IPS-NIHi11 (cell line): ENCODE data around the gene THAP9.
A peak's percentile ranks its signal among the peaks of the same experiment; 100 is the strongest.
"Not testable (repeated sequence)": the region's sequence is repeated elsewhere in the genome, so short reads cannot be mapped to it uniquely, and the experiment has no call there.

Source experiments
- DNase-seq: peaks from one replicate; pipeline ENCODE4 v3.0.0; 2012; ENCODE audit warnings: mixed read lengths, low spot score

THAP9 gene, protein sequence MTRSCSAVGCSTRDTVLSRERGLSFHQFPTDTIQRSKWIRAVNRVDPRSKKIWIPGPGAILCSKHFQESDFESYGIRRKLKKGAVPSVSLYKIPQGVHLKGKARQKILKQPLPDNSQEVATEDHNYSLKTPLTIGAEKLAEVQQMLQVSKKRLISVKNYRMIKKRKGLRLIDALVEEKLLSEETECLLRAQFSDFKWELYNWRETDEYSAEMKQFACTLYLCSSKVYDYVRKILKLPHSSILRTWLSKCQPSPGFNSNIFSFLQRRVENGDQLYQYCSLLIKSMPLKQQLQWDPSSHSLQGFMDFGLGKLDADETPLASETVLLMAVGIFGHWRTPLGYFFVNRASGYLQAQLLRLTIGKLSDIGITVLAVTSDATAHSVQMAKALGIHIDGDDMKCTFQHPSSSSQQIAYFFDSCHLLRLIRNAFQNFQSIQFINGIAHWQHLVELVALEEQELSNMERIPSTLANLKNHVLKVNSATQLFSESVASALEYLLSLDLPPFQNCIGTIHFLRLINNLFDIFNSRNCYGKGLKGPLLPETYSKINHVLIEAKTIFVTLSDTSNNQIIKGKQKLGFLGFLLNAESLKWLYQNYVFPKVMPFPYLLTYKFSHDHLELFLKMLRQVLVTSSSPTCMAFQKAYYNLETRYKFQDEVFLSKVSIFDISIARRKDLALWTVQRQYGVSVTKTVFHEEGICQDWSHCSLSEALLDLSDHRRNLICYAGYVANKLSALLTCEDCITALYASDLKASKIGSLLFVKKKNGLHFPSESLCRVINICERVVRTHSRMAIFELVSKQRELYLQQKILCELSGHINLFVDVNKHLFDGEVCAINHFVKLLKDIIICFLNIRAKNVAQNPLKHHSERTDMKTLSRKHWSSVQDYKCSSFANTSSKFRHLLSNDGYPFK

DNA sequence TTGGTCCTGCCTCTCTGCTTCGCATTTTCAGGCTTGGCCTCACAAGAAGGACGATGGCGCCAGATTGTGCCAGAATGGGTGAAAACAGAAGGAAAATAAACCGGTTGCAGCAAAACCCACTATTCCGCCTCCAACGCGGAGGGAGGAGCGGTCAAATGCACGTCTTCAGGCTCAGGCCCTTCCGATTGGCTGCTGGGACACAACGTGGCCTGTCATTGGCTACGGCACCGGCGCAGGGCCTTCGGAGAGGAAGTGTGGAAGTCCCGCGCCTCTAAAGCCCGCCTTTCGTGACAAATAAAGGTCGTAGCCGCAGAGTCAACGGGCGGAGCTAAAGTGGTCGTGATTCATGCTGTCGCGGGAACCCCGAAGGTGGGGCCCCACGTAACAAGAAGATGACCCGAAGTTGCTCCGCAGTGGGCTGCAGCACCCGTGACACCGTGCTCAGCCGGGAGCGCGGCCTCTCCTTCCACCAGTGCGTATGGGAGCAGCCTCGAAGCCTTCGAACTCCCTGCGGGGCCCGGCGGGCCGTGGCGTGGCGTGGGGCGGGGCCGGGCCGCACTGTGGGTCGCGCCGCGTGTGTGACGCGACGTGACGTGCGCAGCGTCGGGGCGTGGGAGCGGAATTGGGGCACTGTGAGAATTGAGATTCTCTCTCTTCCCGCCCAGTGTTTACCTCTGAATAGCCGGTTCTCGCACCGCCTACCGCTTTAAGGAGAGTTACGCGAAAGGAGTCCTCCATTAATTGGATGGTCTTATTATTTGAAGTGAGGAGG, at the start of gene THAP9:
THAP9 (plus strand) TSS at position 325 of the 772 bp plus-strand sequence; CDS start at position 393, 68 bp downstream.
- peak; percentile 95 for DNase-seq

DNA sequence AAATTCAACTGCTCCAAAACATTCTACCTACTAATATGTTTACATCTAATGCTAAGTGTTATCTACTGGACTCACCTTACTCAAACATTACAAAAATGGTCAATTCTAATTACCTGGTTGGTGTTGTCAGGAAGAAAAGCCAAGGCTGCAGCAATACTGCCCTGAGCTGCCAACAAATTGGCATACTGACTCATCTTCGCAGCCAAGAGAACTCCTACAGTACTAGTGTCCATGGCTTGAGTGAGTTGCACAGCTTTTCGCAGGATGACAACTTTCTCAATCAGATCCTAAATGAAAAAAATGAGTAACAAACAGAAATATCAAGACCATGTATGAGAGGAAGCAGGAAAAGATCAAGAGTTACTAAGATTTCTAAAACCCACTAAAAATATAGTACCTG, 49.2 kb upstream of the THAP9 start:
- no peak for DNase-seq

DNA sequence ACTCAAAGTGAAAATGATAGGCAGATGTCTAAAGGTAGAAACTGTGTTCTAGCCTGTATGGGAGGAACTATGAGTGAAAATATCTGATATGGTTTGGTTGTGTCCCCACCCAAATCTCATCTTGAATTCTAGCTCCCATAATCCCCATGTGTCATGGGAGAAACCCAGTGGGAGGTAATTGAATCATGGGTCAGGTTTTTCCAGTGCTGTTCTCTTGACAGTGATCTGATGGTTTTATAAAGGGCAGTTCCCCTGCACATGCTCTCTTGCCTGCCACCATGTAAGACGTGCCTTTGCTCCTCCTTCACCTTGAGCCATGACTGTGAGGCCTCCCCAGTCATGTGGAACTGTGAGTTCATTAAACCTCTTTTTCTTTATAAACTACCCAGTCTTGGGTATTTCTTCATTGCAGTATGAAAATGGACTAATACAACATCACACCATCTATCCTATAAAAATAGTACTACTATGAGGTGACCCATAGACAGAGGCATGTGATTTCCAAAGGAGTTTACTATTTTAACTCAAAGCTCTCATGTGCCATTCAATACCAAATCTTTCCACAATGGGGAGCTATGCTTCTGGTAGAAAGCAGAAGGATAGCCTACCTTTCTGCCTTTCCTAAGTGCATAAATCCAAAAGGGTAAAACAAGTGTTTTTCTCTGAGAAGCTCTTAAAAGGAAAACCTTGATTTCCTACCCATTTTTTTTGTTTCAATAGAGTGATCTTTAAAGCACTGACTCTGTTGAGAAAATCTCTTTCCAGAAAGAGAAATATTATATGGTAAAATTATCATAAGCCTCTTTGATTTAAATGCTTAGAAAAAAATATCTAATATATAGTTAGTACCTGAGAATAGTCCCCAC, 48.4 kb upstream of the THAP9 start:
- DNase-seq: peak; percentile 12

DNA sequence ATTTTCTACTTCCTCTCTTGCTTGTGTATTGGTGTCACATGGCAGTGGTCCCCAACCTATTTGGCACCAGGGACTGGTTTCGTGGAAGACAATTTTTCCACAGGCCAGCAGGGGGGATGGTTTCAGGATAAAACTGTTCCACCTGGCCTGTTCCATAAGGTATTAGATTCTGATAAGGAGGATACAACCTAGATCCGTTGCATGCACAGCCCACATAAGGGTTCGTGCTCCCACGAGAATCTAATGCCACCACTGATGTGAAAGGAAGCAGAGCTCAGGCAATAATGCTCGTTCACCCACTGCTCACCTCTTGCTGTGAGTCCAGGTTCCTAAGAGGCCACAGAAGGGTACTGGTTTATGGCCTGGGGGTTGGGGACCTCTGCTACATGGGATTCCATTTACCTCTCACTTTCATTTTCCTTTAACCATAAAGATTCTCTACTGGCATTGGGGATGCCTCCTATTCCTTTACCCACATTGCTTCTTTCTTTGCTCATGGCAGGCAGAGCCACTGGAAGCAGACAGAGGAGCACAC, 47.7 kb upstream of the THAP9 start:
- DNase-seq: no peak

DNA sequence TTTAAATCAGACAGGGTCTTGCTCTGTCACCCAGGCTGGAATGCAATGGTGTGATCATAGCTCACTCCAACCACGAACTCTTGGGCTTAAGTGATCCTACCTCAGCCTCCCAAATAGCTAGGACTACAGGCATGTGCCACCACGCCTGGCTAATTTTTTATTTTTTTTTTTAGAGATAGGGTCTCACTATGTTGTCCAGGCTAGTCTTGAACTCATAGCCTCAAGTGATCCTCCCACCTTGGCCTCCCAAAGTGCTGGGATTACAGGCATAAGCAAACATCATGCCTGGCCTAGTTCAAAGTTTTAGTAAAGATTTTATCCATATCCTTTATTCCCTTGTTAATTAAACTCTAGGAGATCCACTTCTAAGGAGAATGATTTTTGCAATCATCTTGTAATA, 40.0 kb upstream of the THAP9 start:
- not testable (repeated sequence) for DNase-seq

DNA sequence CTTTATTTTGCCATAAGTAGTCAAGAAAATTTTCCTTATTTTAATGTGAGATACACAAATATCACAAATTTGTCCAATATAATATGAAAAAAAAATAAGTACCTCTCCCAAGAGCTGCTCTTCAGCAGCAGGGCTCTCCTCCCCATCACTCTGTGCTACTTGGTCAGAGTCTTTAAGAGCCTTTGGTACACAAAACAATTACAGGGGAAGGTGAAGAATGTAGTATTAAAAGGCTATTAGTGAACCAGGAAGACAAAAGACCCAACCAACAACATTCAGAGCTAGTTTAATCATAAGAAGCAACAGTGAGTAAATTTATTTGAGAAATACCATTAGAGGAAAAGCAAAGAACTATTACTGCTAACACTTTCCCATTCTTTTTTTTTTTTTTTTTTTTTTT, 39.0 kb upstream of the THAP9 start:
- DNase-seq: no peak

DNA sequence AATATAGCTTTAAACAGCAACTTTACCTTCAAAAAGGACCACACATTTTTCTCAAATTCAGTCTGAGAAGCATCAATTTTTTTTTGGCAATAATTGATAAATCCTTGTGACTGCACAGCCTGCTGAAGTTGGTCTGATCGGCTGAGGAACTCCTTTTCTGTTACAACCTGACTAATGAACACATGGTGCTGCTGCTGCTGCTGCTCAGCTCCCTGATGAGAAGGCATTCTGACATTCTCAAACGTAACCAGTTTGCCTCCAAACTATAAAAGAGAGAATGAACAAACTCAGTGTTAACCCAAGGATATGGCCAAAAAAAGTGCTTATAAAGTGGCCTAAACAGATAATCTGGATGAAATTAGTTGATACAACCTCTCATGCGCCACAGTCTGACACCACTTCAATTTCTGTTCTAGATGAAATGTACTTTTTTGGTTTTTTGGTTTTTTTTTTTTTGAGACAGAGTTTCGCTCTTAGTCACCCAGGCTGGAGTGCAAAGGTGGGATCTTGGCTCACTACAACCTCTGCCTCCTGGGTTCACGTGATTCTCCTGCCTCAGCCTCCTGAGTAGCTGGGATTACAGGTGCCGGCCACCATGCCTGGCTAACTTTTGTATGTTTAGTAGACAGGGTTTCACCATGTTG, 36.1 kb upstream of the THAP9 start:
- DNase-seq: no peak

DNA sequence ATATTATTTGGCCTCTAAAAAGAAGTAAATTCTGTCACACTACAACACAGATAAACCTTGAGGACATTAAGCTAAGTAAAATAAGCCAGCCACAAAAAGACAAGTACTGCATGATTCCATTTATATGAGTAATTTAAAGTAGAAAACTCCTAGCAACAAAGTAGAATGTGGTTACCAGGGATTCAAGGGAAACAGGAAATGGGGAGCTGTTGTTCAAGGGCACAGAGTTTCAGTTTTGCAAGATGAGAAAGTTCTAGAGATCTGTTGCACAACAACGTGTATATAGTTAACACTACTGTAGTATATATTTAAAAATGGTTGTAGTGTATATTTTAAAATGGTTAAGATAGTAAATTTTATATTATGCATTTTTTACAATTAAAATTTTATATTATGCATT, 34.9 kb upstream of the THAP9 start:
- no peak for DNase-seq

DNA sequence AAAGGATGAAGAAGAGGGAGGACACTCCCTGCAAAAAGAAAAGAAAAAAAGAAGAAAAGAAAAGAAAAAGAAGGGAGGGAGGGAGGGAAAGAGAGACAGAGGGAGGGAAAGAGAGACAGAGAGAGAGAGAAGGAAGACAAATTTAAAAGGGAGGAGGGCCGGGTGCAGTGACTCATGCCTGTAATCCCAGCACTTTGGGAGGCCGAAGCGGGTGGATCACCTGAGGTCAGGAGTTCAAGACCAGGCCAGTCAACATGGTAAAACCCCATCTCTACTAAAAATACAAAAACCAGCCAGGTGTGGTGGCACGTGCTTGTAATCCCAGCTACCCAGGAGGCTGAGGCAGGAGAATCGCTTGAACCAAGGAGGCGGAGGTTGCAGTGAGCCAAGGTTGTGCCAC, 34.5 kb upstream of the THAP9 start:
- not testable (repeated sequence) for DNase-seq

DNA sequence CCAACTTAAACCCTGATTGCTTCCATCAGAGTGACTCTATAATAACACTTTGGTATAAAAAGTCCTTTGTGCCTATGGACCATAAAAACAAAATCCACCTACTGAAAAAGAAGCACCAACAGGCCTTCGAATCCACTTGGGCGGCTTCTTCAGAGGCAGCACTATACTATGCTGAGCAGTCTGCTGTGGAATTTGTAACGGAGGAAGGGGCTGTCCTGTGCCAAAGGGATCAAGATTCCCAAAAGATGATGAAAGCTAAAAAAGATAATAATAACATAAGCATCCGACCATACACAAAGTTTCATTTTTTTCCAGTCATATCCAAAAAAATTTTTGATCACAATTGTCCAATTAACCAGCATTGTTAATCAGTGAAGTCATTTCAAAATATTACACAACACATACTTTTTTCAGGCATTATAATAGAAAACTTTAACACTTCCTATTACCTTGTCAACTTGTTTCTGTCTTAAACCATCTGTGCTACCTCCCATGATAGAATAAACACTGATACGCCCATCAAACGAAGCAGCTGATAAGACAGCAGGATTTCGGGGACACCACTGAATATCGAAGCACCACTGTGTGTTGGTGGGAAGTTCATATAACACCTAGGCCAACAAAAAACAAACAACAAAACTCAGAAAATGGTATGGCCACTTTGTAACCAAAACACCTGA, 33.7 kb upstream of the THAP9 start:
- no peak for DNase-seq

DNA sequence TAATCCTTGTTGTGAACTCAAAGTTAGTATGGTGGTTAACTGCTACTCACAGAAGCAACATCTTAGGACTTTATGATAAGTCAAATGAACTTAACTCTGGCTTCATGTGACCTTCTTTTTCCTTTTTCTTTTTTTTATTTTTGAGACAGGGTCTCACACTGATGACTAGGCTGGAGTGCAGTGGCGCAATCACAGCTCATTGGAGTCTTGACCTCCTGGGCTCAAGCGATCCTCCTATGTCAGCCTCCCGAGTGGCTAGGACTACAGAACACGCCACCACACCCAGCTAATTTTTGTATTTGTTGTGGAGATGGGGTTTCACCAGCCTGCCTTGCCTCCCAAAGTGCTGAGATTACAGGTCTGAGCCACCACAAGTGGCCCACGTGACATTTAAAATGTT, 32.0 kb upstream of the THAP9 start:
- DNase-seq: no peak

DNA sequence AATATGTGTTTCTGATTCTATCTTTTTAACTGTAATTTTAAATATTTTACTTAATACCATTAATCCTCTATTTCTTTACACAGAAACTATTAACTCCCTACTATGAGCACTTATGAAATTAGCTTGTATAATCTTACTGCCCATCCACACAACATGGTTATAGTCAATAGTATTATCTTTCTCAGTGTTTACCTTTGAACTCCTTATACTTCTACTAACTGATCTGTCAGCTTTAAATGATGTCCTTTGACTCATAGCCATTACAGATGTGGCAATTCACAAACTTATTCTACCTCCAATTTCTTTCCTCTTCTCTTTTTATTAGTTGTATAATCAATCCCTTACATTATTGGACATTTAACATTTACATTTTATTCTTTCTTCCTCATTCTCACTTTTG, 15.1 kb upstream of the THAP9 start:
- no peak for DNase-seq

DNA sequence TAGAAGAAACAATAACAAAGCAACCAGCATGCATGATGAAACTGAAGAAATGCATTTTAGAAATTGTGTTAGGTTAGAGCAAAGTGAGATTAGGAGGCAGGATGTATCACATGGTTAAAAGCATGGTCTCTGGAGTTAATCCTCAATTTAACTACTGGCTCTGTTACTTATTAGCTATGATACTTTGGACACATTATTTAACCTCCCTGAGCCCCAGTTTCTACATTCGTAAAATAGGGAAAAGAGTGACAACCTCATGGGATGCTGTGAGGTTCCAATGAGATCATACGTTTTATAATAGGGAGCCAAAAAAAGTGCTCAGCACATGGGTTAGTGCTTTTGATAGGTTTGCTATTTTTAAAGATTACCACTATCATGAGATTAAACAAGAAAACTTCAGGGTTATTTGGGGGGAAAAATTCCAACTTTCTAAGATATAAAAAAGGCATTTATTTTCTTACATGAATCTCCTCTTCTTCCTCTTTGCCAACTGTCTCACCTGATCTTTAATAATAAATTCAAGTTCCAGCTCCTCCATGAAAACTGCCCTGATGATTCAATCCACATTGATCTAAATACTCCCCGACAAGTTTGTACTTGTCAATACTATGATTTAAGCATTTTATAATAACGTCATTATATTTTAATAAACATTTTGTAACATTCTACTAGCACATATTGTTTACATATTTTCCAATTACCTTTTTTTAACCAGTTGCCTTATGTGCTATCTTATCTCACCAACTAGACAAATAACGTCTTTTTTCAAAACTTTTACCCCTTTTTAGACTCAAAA, 14.2 kb upstream of the THAP9 start:
- no peak for DNase-seq

DNA sequence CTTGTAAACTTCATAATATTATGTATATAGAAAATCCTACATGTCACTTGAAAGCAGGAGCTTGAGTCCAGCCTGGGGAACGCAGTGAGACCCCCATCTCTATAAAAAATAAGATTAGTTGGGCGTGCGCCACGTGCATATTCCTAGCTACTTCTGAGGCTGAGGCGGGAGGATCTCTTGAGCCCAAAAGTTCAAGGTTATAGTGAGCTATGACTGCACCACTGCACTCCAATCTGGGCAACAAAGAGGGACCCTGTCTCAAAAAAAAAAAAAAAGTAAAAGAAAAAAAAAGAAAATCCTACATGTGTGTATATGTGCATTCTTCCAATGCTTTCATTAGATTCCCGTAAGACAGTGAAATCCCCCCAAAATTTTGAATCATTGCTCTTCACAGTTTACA, 11.2 kb upstream of the THAP9 start:
- no peak for DNase-seq

DNA sequence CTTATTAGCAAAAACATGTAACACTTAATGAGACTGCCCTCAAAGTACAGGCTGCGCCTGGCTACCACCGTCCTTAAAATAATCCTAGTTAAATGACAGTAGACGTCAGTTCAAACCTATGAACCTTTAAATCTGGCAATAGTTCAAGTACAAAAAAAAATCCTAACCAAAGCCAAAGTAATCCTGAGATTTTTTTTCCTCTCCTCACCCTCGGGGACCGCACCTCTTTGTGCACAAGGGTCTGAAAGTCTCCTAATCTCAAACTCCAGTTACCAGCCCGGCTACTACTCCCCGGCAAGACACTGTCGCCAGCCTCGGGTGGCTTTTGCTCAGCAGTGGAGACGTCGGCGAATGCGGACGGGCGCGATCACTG, 10.0 kb upstream of the THAP9 start:
- no peak for DNase-seq

DNA sequence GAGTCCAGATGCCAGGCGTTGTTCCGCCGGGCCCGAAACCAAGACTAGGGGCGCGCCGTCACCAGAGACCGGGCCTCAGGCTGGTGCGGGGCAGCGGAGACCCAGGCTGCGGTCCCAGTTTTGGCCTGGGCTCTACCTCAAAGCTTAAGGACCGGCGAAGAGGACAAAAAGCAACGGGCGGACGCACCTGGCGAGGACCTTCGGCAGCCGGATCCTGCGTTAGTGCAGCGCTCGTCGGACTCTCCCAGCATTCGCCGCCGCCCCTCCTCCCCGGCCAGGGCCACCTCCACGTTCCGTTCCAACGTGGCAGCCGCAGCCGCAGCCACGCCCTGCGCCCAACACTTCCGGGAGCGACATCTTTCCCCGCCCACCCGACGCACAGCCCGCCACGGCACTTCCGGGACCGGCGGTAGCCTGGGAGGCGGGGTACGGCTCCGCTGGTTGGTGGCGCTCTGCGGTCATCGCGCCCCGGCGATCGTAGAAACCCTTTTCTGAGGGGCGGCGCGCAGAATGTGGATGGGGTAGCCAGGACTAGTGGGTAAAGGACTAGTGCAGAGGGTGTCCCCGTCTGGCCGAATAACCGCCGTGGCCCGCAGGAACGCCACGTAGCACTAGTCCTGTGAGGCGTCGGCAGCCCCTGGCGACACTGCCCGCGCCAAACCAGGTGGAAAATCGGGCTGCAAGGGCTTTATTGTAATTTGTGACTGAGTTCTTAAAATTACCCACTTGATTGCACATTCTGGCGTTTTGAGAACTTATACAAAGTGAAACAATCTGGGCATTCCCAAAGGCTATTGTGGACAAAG, 9.4 kb upstream of the THAP9 start, which contains the start of gene SEC31A:
SEC31A (minus strand) TSS at position 253 of the 806 bp plus-strand sequence. CDS start 9,217 bp downstream, outside the sequence.
- peak; percentile 95 for DNase-seq

DNA sequence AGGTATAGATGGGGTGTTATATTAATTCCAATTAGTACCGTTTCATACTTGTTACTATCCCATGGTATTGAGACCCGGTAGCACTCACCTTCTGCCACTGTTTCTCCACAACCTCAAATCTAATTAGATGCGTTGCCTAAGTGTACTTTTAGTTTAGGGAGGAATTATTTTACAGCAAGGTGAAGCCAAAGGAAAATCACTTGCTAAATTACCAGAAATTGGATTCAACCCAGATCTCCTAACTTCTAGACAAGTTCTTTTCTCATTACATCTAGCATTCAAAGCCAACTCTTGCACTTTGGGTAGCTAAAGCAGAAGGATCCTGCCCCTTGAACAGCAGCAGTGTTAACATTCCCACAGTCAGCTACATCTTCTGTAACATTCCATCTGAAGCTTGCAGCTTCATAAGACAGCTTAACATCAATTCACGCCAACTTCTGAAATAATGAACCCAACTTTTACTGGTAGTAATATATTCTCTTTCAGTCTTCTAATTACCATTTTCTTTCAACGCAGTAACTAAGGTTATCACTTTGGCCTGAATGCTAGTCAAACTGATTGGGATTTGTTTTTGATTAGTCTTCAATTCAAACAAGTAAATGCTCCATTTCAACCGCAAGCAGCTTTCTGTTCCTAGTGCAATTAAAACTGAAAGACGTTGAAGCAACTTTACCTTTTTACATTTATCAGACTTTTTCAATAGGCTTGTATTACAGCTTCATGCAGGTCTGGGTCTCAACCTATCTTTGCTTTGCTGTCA, 8.6 kb upstream of the THAP9 start:
- no peak for DNase-seq

DNA sequence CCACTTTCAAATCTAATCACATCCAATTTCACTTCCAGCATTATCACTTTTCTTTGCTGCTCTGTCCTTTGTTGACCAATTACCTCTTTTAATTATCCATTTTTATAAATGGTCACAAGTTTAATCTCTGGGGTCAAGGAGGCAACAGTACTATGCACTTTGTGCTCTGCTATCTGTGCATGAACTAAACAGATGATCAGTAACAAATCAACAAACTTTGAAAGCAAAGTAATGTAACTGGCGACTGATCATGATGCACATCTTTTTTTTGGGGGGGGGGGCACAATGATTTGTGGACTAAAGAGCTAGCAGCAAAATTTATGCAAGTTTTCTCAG, 8.1 kb upstream of the THAP9 start:
- no peak for DNase-seq
